Measurements from ENCODE around the gene ASPA.
"Not testable (repeated sequence)": the region's sequence is repeated elsewhere in the genome, so short reads cannot be mapped to it uniquely, and the experiment has no call there.

ASPA gene

GRCh38 chr17:3475812-3476610 lies at the start of gene ASPA:
ASPA (plus strand) TSS chr17:3475997; CDS start chr17:3476160, 163 bp downstream.
- no peak for DNase-seq

GRCh38 chr17:3433215-3433614 lies 42.6 kb upstream of the ASPA start:
- DNase-seq, result not testable (repeated sequence)

- no peak for DNase-seq
Observed at GRCh38 chr17:3433741-3434140, 42.1 kb upstream of the ASPA start, which contains the start of gene OR1E2. OR1E2 (minus strand) TSS chr17:3433841; CDS start chr17:3433841, 0 bp downstream.

GRCh38 chr17:3438368-3438767 lies 37.4 kb upstream of the ASPA start:
- DNase-seq, result no peak

GRCh38 chr17:3440451-3440850 lies 35.3 kb upstream of the ASPA start:
- no peak for DNase-seq

- no peak for DNase-seq
Observed at GRCh38 chr17:3447625-3448024, 28.2 kb upstream of the ASPA start.

GRCh38 chr17:3448059-3448665 lies 27.6 kb upstream of the ASPA start:
- no peak for DNase-seq

- not testable (repeated sequence) for DNase-seq
Observed at GRCh38 chr17:3466355-3466754, 9.4 kb upstream of the ASPA start.

GRCh38 chr17:3469529-3469928 lies 6.3 kb upstream of the ASPA start:
- DNase-seq, result no peak

- no peak for DNase-seq
Observed at GRCh38 chr17:3471599-3471998, 4.2 kb upstream of the ASPA start, which contains the start of gene SPATA22. SPATA22 (minus strand) TSS chr17:3471819; CDS start chr17:3469325, 2,494 bp downstream.

GRCh38 chr17:3472137-3472536 lies 3.7 kb upstream of the ASPA start:
- DNase-seq, result no peak

- no peak for DNase-seq
Observed at GRCh38 chr17:3474212-3474611, 1.6 kb upstream of the ASPA start.

- DNase-seq, result no peak
Observed at GRCh38 chr17:3475251-3475685, 529 bp upstream of the ASPA start.

- no peak for DNase-seq
Observed at GRCh38 chr17:3479988-3480387, 4.2 kb downstream of the ASPA start.

- no peak for DNase-seq
Observed at GRCh38 chr17:3482852-3483251, 7.1 kb downstream of the ASPA start.

- DNase-seq, result no peak
Observed at GRCh38 chr17:3485481-3486068, 9.8 kb downstream of the ASPA start.

GRCh38 chr17:3497101-3497500 lies 21.3 kb downstream of the ASPA start:
- DNase-seq, result no peak

GRCh38 chr17:3501344-3501743 lies 25.5 kb downstream of the ASPA start:
- DNase-seq, result no peak

- no peak for DNase-seq
Observed at GRCh38 chr17:3502466-3502865, 26.7 kb downstream of the ASPA start.

- no peak for DNase-seq
Observed at GRCh38 chr17:3503285-3503684, 27.5 kb downstream of the ASPA start.

- DNase-seq, result no peak
Observed at GRCh38 chr17:3505008-3505407, 29.2 kb downstream of the ASPA start.

- no peak for DNase-seq
Observed at GRCh38 chr17:3506054-3506453, 30.3 kb downstream of the ASPA start.

GRCh38 chr17:3507071-3507470 lies 31.3 kb downstream of the ASPA start:
- DNase-seq, result no peak

- no peak for DNase-seq
Observed at GRCh38 chr17:3507869-3508268, 32.1 kb downstream of the ASPA start.
